K562 (cell line): ENCODE results near the gene SLC38A10. TPM values are rescaled to one million over a fixed set of nuclear protein-coding genes. Genes with fewer than 3 reads are reported as not detected.
"Not testable (repeated sequence)": the region's sequence is repeated elsewhere in the genome, so short reads cannot be mapped to it uniquely, and the experiment has no call there.

Source experiments
- ATAC-seq: fragments of 200-7000 bp; cut with Tn5 transposase; 3 replicates; pipeline ENCODE4 v1.9.1; 2020; ENCODE audit warnings: moderate library complexity
- BruUV-seq: library from RNA; stranded (reverse); fragments of 400-500 nt; replicated peaks from 2 replicates; lab custom pipeline; 2021; lab: Mats Ljungman, UMichigan
- CTCF ChIA-PET: fragments of 300-600 bp; formaldehyde crosslinking; extraction: SDS; loops from one replicate; lab custom pipeline; 2021; ENCODE audit warnings: low intra/inter-chr PET ratio; lab: Yijun Ruan, JAX
- POLR2A ChIA-PET: fragments of 300-600, 350-650 bp; sonication (Branson Sonifier 250); formaldehyde crosslinking; extraction: SDS; loops from one replicate; lab custom pipeline; 2021; ENCODE audit warnings: antibody characterized with exemption, inconsistent platforms; lab: Yijun Ruan, JAX
- DNase-seq, 4 experiments: peaks; one replicate each; pipeline versions ENCODE4 v3.0.0 to v3.0.0-alpha.2; 2011 to 2018; ENCODE audit warnings: low spot score in 3 of 4, mixed read lengths in 3 of 4; ENCODE audit errors: extremely low read depth in 1 of 4
- FAIRE-seq: peaks from 2 replicates; lab custom pipeline; 2011; peaks lifted over from hg19 to GRCh38; lab: Jason Lieb, UNC
- H2AFZ ChIP-seq: 2 replicates; pipeline ENCODE4 v1.6.0; 2011; ENCODE audit warnings: low read depth, low read length, control low read depth, inconsistent platforms
- H3K27ac ChIP-seq: fragments of 200-600 bp; 3 replicates; pipeline ENCODE4 v1.8.0; 2011; ENCODE audit warnings: low read depth, mild to moderate bottlenecking, control low read depth, inconsistent platforms, low read length, moderate library complexity, mixed read lengths; ENCODE audit errors: extremely low read depth
- H3K27me3 ChIP-seq, 2 experiments: fragments of 300-600 bp in 1 of 2; 2 replicates in 1 of 2; 3 replicates in 1 of 2; pipeline versions ENCODE4 v1.6.0 to v1.8.0; 2011; ENCODE audit warnings: inconsistent platforms in 2 of 2, low read length in 2 of 2, mild to moderate bottlenecking in 1 of 2, mixed read lengths in 1 of 2, moderate library complexity in 1 of 2; ENCODE audit not compliant: control insufficient read depth in 2 of 2, insufficient read depth in 2 of 2
- H3K36me3 ChIP-seq: fragments of 300-600 bp; 3 replicates; pipeline ENCODE4 v1.8.0; 2011; ENCODE audit warnings: mild to moderate bottlenecking, low read length, inconsistent platforms; ENCODE audit not compliant: control insufficient read depth, insufficient read depth
- H3K4me1 ChIP-seq, 2 experiments: fragments of 200-600 bp in 1 of 2; replicated peaks in 1 of 2; 2 replicates in 1 of 2; 3 replicates in 1 of 2; pipeline versions ENCODE4 v1.5.1 to v1.8.0; 2011; ENCODE audit warnings: inconsistent platforms in 2 of 2, low read length in 2 of 2, mild to moderate bottlenecking in 1 of 2, mixed read lengths in 1 of 2, moderate library complexity in 1 of 2; ENCODE audit not compliant: control insufficient read depth in 2 of 2, insufficient read depth in 2 of 2
- H3K4me2 ChIP-seq: 2 replicates; pipeline ENCODE4 v1.6.1; 2011; ENCODE audit warnings: low read length, control low read depth, inconsistent platforms, mixed read lengths; ENCODE audit not compliant: insufficient read depth
- H3K4me3 ChIP-seq: fragments of 200-600 bp; sonication (generic), shearing (Covaris generic); 2 replicates; pipeline ENCODE4 v1.5.1; 2016; ENCODE audit warnings: control low read depth, inconsistent platforms
- H3K79me2 ChIP-seq: fragments of 200-600 bp; 3 replicates; pipeline ENCODE4 v1.8.0; 2011; ENCODE audit warnings: low read length, inconsistent platforms; ENCODE audit not compliant: control insufficient read depth, insufficient read depth
- H3K9ac ChIP-seq, 2 experiments: 2 replicates each; pipeline versions ENCODE4 v1.6.0 to v1.6.1; 2011; ENCODE audit warnings: low read depth in 2 of 2, low read length in 2 of 2, control low read depth in 1 of 2, inconsistent platforms in 1 of 2, mild to moderate bottlenecking in 1 of 2, mixed read lengths in 1 of 2; ENCODE audit not compliant: insufficient read depth in 1 of 2
- H3K9me1 ChIP-seq: one replicate; pipeline ENCODE4 v1.6.0; 2011; ENCODE audit warnings: inconsistent platforms, mild to moderate bottlenecking, low read length, moderate library complexity; ENCODE audit not compliant: control insufficient read depth, insufficient read depth
- H3K9me3 ChIP-seq: replicated peaks from 2 replicates; pipeline ENCODE4 v1.5.1; 2011; ENCODE audit warnings: low read depth, low read length, inconsistent platforms; ENCODE audit not compliant: control insufficient read depth, insufficient read depth
- H4K20me1 ChIP-seq: replicated peaks from 2 replicates; pipeline ENCODE4 v1.6.1; 2011; ENCODE audit warnings: low read length, inconsistent platforms, mixed read lengths; ENCODE audit not compliant: control insufficient read depth, insufficient read depth
- GABPB1 ChIP-seq: sonication (generic); formaldehyde crosslinking; IDR thresholded peaks from 2 replicates; pipeline ENCODE4 v1.8.0; 2022; ENCODE audit warnings: mild to moderate bottlenecking, missing genetic modification reagents
- ZNF592 ChIP-seq: fragments of 450-650 bp; IDR thresholded peaks from 2 replicates; pipeline ENCODE4 v1.6.1; 2017; ENCODE audit warnings: antibody characterized with exemption, mild to moderate bottlenecking
- ZNF740 ChIP-seq, 3 experiments: fragments of 200-800 bp in 1 of 3; sonication (Bioruptor generic) in 1 of 3; sonication (generic) in 1 of 3; formaldehyde crosslinking in 1 of 3; IDR thresholded peaks; 2 replicates each; pipeline versions ENCODE4 v1.6.1 to v1.8.0; 2016 to 2022; ENCODE audit warnings: mild to moderate bottlenecking in 2 of 3, missing compliant biosample characterization in 2 of 3, missing genetic modification characterization in 2 of 3, missing genetic modification reagents in 1 of 3
- WGBS: fragments of 100-300 bp; shearing (Covaris generic); methylation state at CpG from one replicate; pipeline ENCODE4 v1.1.6; 2016; ENCODE audit warnings: low coverage, mixed read lengths; ENCODE audit not compliant: insufficient coverage; ENCODE audit errors: missing lambda C conversion rate; 5-methylcytosine and 5-hydroxymethylcytosine counted together
- in situ Hi-C: fragments of 300-500 bp; cut with MboI; formaldehyde crosslinking; loops from 4 replicates; pipeline ENCODE4 v1.15.0; 2018; ENCODE audit warnings: inconsistent platforms, mixed read lengths
- intact Hi-C: fragments of 100-400 bp; cut with micrococcal nuclease; formaldehyde crosslinking; loops from 2 replicates; pipeline ENCODE4 v1.14.2; 2022
- polyA plus RNA-seq, 8 experiments: library from polyadenylated mRNA; depleted of rRNA in 4 of 8; stranded (reverse) in 5 of 8; unstranded in 3 of 8; fragments of >200 nt; fragmentation: Nextera tagmentation in 2 of 8; fragmentation: Illumina TruSeq in 1 of 8; extraction: Ambion mirVana in 2 of 8; extraction: Trizol in 1 of 8; gene quantifications; 2 replicates each; pipeline versions ENCODE4 v1.2.1 to v1.2.3, GENCODE V29; 2011 to 2014; ENCODE audit warnings: inconsistent platforms in 1 of 8, missing spikeins in 1 of 8
- total RNA-seq, 7 experiments: library from RNA; depleted of rRNA in 6 of 7; stranded (reverse); fragments of >200 nt in 6 of 7; fragmentation: Illumina TruSeq in 2 of 7; extraction: Trizol in 2 of 7; gene quantifications; 2 replicates each; pipeline versions ENCODE4 v1.2.1 to v1.2.3, GENCODE V29; 2011 to 2021; ENCODE audit warnings: low replicate concordance in 1 of 7
- TF ChIP-seq, protein P1 (sequence below), 2 experiments: fragments of 450-650 bp in 1 of 2; sonication (generic) in 1 of 2; formaldehyde crosslinking in 1 of 2; IDR thresholded peaks; 2 replicates each; pipeline versions ENCODE4 v1.7.1 to v1.9.0; 2016 to 2022; ENCODE audit warnings: inconsistent platforms in 1 of 2, mild to moderate bottlenecking in 1 of 2, missing genetic modification reagents in 1 of 2

The SLC38A10 gene
- total and polyA plus RNA-seq, 9 of the 15 experiments (the other 6 are each of a cell fraction or from before 2014, with no cell fraction given), result 0.45 to 54.2 (median 13.8) TPM

- H3K9me3 ChIP-seq; DNase-seq; H3K79me2 ChIP-seq; intact Hi-C loops; H3K36me3 ChIP-seq; H3K9me1 ChIP-seq; H3K27me3 ChIP-seq; ATAC-seq; H4K20me1 ChIP-seq; FAIRE-seq; in situ Hi-C loops; TF ChIP-seq ZNF740 (tag; IDR thresholded peaks at IDR 0.05): not testable (repeated sequence)
- CTCF ChIA-PET, result interaction anchor here (0.6 to 0.9 kb wide), 3 partner anchors 13 to 175 kb away, joined by 3 to 4 read pairs (median 4); no protein-coding TSS in a partner anchor
- TSS peak; percentile 78 for BruUV-seq
- POLR2A ChIA-PET, result interaction anchor here (1.4 to 1.8 kb wide), 2 partner anchors 13 to 204 kb away, joined by 6 to 14 read pairs; partner anchors contain the start of genes ACTG1 and SLC38A10
- Histone ChIP-seq H3K4me2 (peak overlapping the region; percentile 87), H3K4me3 (peak overlapping the region; percentile 42), H3K27ac (peak overlapping the region; percentile 84), H3K4me1 (peaks cover 22 to 91% of the 10 kb centered on the region in 2 experiments), H2AFZ (peak overlapping the region; percentile 94), H3K9ac (peak overlapping the region; percentile 73 to 95)
- WGBS, result 45% methylated on average over 13 of the region's 14 CpGs
- TF ChIP-seq ZNF740 (CRISPR knock-in tag; IDR thresholded peaks at IDR 0.05) (0 out of 2 replicates have a peak, but pooled peaks have one; percentile 32), GABPB1 (CRISPR knock-in tag) (0 out of 2 replicates have a peak, but pooled peaks have one; percentile 23), ZNF592 (0 out of 2 replicates have a peak, but pooled peaks have one; percentile 30)
- TF ChIP-seq, protein P1, sequence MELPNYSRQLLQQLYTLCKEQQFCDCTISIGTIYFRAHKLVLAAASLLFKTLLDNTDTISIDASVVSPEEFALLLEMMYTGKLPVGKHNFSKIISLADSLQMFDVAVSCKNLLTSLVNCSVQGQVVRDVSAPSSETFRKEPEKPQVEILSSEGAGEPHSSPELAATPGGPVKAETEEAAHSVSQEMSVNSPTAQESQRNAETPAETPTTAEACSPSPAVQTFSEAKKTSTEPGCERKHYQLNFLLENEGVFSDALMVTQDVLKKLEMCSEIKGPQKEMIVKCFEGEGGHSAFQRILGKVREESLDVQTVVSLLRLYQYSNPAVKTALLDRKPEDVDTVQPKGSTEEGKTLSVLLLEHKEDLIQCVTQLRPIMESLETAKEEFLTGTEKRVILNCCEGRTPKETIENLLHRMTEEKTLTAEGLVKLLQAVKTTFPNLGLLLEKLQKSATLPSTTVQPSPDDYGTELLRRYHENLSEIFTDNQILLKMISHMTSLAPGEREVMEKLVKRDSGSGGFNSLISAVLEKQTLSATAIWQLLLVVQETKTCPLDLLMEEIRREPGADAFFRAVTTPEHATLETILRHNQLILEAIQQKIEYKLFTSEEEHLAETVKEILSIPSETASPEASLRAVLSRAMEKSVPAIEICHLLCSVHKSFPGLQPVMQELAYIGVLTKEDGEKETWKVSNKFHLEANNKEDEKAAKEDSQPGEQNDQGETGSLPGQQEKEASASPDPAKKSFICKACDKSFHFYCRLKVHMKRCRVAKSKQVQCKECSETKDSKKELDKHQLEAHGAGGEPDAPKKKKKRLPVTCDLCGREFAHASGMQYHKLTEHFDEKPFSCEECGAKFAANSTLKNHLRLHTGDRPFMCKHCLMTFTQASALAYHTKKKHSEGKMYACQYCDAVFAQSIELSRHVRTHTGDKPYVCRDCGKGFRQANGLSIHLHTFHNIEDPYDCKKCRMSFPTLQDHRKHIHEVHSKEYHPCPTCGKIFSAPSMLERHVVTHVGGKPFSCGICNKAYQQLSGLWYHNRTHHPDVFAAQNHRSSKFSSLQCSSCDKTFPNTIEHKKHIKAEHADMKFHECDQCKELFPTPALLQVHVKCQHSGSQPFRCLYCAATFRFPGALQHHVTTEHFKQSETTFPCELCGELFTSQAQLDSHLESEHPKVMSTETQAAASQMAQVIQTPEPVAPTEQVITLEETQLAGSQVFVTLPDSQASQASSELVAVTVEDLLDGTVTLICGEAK (IDR thresholded peaks at IDR 0.05), result peak; percentile 31; the same call in 1 of the 2 replicates
- TF ChIP-seq, protein P1 (CRISPR knock-in tag; IDR thresholded peaks at IDR 0.05), result not testable (repeated sequence)
Measured at GRCh38 chr17:81308784-81309139, 13.7 kb upstream of the SLC38A10 start.
